Thoracic aorta (tissue), 2 donors: ENCODE results near the gene CCDC88C. TPM values are rescaled to one million over a fixed set of nuclear protein-coding genes. Genes with fewer than 3 reads are reported as not detected.

Source experiments
- ATAC-seq: fragments of 150-250 bp; one replicate; pipeline ENCODE4 v1.8.0; 2017; ENCODE audit warnings: low read depth; ENCODE audit not compliant: insufficient number of reproducible peaks, low FRiP score
- DNase-seq: peaks from one replicate; pipeline ENCODE4 v3.0.0-alpha.2; 2020; ENCODE audit warnings: low spot score
- H3K27ac ChIP-seq, 2 donors: fragments of 200-600 bp; sonication (generic); 1 replicate in 1 of 2; 2 replicates in 1 of 2; pipeline ENCODE4 v1.5.1; 2016; ENCODE audit warnings: mild to moderate bottlenecking in 2 of 2, moderate library complexity in 2 of 2
- H3K27me3 ChIP-seq: fragments of 200-600 bp; sonication (generic); replicated peaks from 2 replicates; pipeline ENCODE4 v1.6.0; 2016; ENCODE audit warnings: mild to moderate bottlenecking; ENCODE audit not compliant: insufficient read depth
- H3K36me3 ChIP-seq: fragments of 200-600 bp; sonication (generic); one replicate; pipeline ENCODE4 v1.5.1; 2016
- H3K4me1 ChIP-seq, 2 donors: fragments of 200-600 bp; sonication (generic); 1 replicate in 1 of 2; 2 replicates in 1 of 2; pipeline versions ENCODE4 v1.5.1 to v1.6.0; 2016; ENCODE audit warnings: low read depth in 2 of 2, mild to moderate bottlenecking in 1 of 2; ENCODE audit not compliant: control insufficient read depth in 1 of 2
- H3K4me3 ChIP-seq: fragments of 200-600 bp; sonication (generic); 2 replicates; pipeline ENCODE4 v1.5.1; 2016; ENCODE audit warnings: mild to moderate bottlenecking
- H3K9me3 ChIP-seq: fragments of 200-600 bp; sonication (generic); 2 replicates; pipeline ENCODE4 v1.5.1; 2016
- total RNA-seq, 2 donors: library from RNA; depleted of rRNA; stranded (reverse); fragments of >200 nt; gene quantifications; one replicate each; pipeline versions ENCODE4 v1.1.0 to v1.2.3, GENCODE V29; 2016
- TF ChIP-seq, protein P1 (sequence below): fragments of 200-600 bp; sonication (generic); IDR thresholded peaks from one replicate; pipeline ENCODE4 v1.5.1; 2019; ENCODE audit warnings: antibody characterized with exemption

Gene CCDC88C
- total RNA-seq, 2 donors from 2014 or later, result 3.7 to 11.5 TPM

GRCh38 chr14:91322623-91323022 lies 95.0 kb downstream of the CCDC88C start:
- H3K4me3 ChIP-seq, result no peak overlapping the region
- H3K9me3 ChIP-seq, result no peaks in the 10 kb centered on the region
- ATAC-seq, result no peak
- no peak for DNase-seq
- no peaks in the 10 kb centered on the region for H3K36me3 ChIP-seq
- no peaks in the 10 kb centered on the region for H3K27me3 ChIP-seq
- peaks cover 0 to 9% of the 10 kb centered on the region in 2 donors for H3K4me1 ChIP-seq
- no peak overlapping the region for H3K27ac ChIP-seq
- TF ChIP-seq, protein P1, sequence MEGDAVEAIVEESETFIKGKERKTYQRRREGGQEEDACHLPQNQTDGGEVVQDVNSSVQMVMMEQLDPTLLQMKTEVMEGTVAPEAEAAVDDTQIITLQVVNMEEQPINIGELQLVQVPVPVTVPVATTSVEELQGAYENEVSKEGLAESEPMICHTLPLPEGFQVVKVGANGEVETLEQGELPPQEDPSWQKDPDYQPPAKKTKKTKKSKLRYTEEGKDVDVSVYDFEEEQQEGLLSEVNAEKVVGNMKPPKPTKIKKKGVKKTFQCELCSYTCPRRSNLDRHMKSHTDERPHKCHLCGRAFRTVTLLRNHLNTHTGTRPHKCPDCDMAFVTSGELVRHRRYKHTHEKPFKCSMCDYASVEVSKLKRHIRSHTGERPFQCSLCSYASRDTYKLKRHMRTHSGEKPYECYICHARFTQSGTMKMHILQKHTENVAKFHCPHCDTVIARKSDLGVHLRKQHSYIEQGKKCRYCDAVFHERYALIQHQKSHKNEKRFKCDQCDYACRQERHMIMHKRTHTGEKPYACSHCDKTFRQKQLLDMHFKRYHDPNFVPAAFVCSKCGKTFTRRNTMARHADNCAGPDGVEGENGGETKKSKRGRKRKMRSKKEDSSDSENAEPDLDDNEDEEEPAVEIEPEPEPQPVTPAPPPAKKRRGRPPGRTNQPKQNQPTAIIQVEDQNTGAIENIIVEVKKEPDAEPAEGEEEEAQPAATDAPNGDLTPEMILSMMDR, result no peak

DNA sequence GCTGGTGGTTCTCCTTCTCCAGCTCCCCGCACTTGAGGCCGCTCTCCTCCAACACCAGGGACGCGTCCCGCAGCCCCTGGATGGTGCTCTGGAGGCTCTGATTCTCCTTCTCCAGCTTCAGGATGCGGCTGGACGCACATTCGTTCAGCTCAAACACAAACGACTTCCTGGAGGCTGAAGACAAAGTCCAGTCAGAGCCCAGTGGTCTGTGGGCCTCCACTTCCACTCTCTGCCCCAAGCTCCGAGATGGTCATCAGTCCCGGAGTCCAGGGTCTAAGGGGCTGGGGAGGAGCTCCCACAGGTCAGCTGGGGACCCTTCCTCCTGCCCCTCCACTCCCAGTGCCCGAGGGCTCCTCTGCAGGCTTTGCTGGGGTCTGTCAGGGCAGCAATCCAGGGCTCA lies 96.5 kb downstream of the CCDC88C start:
- no peak for ATAC-seq
- no peak overlapping the region for H3K27ac ChIP-seq

GRCh38 chr14:91320266-91320665 lies 97.4 kb downstream of the CCDC88C start:
- H3K27me3 ChIP-seq, result no peaks in the 10 kb centered on the region
- H3K9me3 ChIP-seq, result no peaks in the 10 kb centered on the region
- ATAC-seq (no peak), DNase-seq (no peak)
- H3K36me3 ChIP-seq, result no peaks in the 10 kb centered on the region
- TF ChIP-seq, protein P1, result no peak
- H3K4me3 ChIP-seq, result no peak overlapping the region
- H3K27ac ChIP-seq, result no peak overlapping the region
- H3K4me1 ChIP-seq, result peaks cover 3 to 18% of the 10 kb centered on the region in 2 donors

More for the DNA sequence above, 96.5 kb downstream of the CCDC88C start:
- Histone ChIP-seq H3K27me3 (no peaks in the 10 kb centered on the region), H3K36me3 (no peaks in the 10 kb centered on the region), H3K9me3 (no peaks in the 10 kb centered on the region), H3K4me3 (no peak overlapping the region), H3K4me1 (peaks cover 3 to 18% of the 10 kb centered on the region in 2 donors)
- TF ChIP-seq, protein P1, result no peak
- DNase-seq, result no peak

DNA sequence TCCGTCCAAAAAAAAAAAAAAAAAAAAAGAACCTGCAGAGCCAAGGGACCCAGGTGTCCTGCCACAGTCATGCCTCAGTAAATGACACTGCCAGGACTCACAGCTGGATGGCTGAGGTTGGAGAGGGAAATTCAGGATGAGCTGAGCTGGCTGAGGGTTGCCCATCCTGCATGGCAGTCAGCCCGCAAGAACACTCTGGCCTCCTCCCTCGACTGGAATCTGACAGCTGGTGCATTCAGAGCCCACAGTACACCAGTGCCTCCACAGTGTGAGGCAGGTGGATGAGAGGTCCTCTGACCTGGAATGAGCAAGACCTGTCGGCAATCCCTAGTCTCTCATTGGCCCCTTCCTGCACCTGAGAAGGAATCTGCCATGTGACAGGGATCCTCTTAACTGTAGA lies 98.7 kb downstream of the CCDC88C start:
- Histone ChIP-seq H3K27ac (no peak overlapping the region), H3K4me1 (peaks cover 3 to 18% of the 10 kb centered on the region in 2 donors), H3K36me3 (no peaks in the 10 kb centered on the region), H3K27me3 (no peaks in the 10 kb centered on the region), H3K9me3 (no peaks in the 10 kb centered on the region), H3K4me3 (no peak overlapping the region)
- ATAC-seq (no peak), DNase-seq (no peak)
- TF ChIP-seq, protein P1, result no peak

GRCh38 chr14:91317381-91318308 lies 100.0 kb downstream of the CCDC88C start:
- no peaks in the 10 kb centered on the region for H3K36me3 ChIP-seq
- DNase-seq (no peak), ATAC-seq (no peak)
- H3K27ac ChIP-seq, result no peak overlapping the region
- no peaks in the 10 kb centered on the region for H3K9me3 ChIP-seq
- peaks cover 3 to 10% of the 10 kb centered on the region in 2 donors for H3K4me1 ChIP-seq
- no peaks in the 10 kb centered on the region for H3K27me3 ChIP-seq
- no peak overlapping the region for H3K4me3 ChIP-seq
- TF ChIP-seq, protein P1, result no peak
